Measurements from ENCODE around the gene RCL1. TPM values are rescaled to one million over a fixed set of nuclear protein-coding genes. Genes with fewer than 3 reads are reported as not detected.
"Not testable (repeated sequence)": the region's sequence is repeated elsewhere in the genome, so short reads cannot be mapped to it uniquely, and the experiment has no call there.

The RCL1 gene
- 16.9 and 23.4 TPM in 2 replicates for total RNA-seq

DNA sequence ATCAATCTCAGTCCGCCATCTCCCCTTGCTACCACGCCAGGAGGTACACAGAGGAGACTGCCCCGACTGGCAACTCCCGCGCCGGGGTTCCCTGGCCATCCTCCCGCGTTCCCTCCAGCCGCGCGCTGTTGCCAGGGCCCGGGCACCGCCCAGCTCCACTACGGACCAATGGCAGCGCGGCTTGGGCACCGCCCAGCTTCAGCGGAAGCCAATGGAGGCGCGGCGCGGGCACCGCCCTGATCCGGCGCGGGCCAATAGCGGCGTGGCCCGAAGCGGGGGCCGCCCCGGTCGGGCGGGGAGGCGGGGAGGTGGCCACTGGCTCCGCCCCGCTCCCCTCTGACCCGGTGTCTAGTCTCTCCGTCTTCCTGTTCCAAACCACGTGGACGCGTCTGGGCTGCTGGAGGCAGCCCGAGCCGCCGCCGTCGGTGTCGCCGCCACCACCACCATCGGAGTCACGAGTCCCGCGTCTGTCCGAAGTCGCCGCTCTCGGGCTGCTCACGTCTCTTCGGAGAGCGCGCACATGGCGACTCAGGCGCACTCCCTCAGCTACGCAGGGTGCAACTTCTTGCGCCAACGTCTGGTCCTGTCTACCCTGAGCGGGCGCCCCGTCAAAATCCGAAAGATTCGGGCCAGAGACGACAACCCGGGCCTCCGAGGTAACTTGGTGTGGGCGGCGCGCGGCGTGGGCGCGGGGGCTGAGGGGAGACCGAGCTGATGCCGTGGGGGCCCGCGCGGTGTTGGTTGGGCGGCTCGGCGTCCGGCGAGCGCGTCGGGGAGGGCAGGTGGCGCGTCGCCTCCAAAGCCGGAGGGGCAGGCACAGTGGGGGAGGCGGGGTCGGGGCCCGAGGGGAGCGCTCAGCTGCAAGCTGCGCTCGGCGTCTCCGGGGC, at the start of gene RCL1:
Gene RCL1, plus strand, starts transcription at position 373 of the 887 bp plus-strand sequence. Its CDS starts 148 bp downstream, at position 521.
- DNase-seq (ENCODE audit: low read depth) = no peak
- peak within 1 kb of the TSS; percentile 92 for H3K4me3 ChIP-seq (ENCODE audit: low read depth, low read length)
- TF ChIP-seq CTCF (conservative IDR thresholded peaks at IDR 0.05; ENCODE audit: low read depth, low read length) = no peak

DNA sequence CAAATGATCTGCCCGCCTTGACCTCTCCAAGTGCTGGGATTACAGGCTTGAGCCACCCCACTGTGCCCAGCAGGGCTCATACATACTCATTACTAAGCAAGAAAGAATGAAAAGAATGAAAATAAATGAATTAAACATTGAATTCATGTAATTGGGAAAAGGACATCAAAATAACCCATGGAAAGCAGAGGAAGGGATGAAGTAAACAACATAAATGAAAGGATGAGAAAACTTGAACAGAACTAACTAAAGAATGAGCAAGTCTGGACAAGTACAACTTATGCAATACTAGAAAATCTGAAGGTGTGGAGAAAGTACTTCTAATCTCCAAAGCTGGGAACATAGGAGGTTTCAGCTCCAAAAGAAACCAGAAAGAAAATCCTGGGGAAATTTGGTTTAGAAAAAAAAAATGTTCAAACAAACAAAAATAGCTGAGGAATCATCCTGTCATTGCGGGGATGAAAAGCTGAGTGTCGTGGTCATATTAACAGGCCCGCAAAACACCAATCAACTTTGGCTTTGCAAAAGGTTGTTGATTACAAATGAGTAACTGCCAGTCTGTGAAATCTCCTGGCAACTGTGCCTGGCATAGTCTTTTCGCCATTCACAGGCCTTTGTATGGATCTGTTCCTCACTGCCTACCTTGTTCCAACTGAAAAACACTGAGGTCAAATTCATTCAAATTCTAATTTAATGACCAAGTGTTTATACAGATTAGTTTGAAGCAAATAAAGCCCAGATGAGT, 49.4 kb upstream of the RCL1 start:
- no peak overlapping the region for H3K4me3 ChIP-seq (ENCODE audit: low read depth, low read length)
- TF ChIP-seq CTCF (conservative IDR thresholded peaks at IDR 0.05; ENCODE audit: low read depth, low read length) = no peak
- no peak for DNase-seq (ENCODE audit: low read depth)

GRCh38 chr9:4746278-4747030, 46.3 kb upstream of the RCL1 start:
- no peak for TF ChIP-seq CTCF (conservative IDR thresholded peaks at IDR 0.05; ENCODE audit: low read depth, low read length)
- no peak overlapping the region for H3K4me3 ChIP-seq (ENCODE audit: low read depth, low read length)
- DNase-seq (ENCODE audit: low read depth) = no peak

GRCh38 chr9:4748612-4749011, 44.1 kb upstream of the RCL1 start:
- H3K4me3 ChIP-seq (ENCODE audit: low read depth, low read length) = no peak overlapping the region
- TF ChIP-seq CTCF (conservative IDR thresholded peaks at IDR 0.05; ENCODE audit: low read depth, low read length) = no peak
- DNase-seq (ENCODE audit: low read depth) = no peak

DNA sequence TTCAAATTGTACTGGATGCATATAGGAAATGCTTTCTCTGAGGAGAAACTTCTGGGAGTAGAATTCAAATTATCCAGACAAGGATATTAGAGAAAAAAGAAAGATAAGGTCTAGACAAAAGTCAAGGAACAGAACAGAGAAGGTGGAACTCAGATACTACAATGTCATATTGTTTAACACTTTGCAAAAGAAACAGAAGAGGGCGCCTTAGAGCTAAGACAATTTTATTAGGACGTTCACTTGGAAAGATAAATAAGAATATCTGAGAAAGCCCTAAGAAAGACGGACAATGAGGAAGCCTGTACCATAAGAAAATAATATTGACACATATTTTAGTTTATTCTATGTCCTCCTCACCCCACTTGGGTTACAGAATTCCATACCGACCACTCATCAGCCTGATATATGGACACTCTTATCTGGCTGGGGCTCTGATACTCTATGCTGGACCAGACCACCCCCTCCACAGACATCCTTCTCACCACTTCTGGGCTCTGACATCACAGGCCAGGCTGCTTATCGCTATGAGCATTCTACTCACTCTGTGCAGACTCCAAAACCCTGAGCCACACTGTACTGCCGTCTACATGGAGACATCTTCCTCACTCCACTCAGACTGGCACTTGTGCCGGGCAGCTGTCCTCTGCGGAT, 42.6 kb upstream of the RCL1 start:
- TF ChIP-seq CTCF (conservative IDR thresholded peaks at IDR 0.05; ENCODE audit: low read depth, low read length) = peak; percentile 65
- no peak overlapping the region for H3K4me3 ChIP-seq (ENCODE audit: low read depth, low read length)

GRCh38 chr9:4754530-4754929, 38.2 kb upstream of the RCL1 start:
- not testable (repeated sequence) for DNase-seq (ENCODE audit: low read depth); H3K4me3 ChIP-seq (ENCODE audit: low read depth, low read length)

More for the DNA sequence above, 42.6 kb upstream of the RCL1 start:
- no peak for DNase-seq (ENCODE audit: low read depth)
